Occipital lobe (tissue), 2 donors: ENCODE results near the gene CDH23. TPM values are rescaled to one million over a fixed set of nuclear protein-coding genes. Genes with fewer than 3 reads are reported as not detected.

Experiments used
- DNase-seq: peaks from one replicate; lab custom pipeline; 2025; lab: John Stamatoyannopoulos, UW
- total RNA-seq: library from RNA; depleted of rRNA; stranded (reverse); fragments of >200 nt; gene quantifications from one replicate; pipeline ENCODE4 v1.2.3, GENCODE V29; 2014

CDH23 gene
- total RNA-seq, 1 donor from 2014 or later, result 1.2 TPM

DNA sequence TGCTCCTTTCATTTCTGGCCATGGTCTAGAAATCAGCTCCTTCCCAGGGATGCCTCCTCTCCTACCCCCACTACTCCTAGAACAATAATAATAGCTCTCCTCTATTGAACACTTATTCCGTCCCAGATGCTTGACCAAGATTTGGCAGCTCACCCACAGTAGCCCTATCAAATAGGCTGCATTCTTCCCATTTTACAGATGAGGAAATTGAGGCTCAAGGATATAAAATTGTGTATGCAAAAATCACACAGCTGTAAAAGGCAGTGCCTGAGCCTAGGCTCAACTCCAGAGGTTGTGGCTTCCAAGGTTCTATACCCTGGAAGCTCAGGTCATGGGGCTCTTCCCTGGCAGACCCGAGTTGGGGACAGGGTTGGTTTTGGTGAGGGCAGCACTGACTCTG lies 240.6 kb downstream of the CDH23 start:
- no peak for DNase-seq

DNA sequence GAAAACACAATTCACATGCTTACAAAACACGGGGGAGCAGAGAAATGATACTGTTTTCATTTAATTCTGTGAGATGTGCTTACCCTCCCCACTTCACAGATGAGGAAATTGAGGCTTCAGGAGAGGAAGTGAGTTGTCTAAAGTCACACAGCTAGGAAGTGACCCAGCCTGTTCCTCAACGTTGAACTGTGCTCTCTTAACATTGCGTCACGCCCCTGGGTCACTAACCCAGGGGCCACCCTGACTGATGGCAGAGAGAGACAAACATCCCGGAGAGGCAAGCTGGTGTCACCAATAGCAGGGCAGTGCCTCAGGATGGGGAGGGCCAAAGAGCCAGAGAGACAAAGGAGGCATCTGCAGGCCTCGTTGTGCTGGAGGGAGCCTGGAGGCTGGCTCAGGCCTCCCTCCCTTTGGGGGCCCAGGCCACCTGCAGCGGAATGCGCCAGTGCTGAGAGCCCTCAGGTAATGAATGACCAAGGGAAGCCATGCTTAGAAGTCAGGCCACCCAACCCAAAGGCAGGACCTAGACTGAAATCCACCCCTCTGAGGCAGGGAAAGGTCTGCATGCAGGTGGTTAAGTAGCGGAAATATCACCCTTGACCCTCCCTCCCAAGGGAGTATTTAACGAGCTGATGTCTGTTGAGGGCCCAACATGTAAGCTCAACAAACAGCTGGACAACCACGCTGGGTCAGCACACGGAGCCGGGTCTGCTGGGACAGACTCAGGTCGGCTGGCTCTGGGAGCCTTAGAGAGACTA lies 241.5 kb downstream of the CDH23 start:
- DNase-seq, result no peak

DNA sequence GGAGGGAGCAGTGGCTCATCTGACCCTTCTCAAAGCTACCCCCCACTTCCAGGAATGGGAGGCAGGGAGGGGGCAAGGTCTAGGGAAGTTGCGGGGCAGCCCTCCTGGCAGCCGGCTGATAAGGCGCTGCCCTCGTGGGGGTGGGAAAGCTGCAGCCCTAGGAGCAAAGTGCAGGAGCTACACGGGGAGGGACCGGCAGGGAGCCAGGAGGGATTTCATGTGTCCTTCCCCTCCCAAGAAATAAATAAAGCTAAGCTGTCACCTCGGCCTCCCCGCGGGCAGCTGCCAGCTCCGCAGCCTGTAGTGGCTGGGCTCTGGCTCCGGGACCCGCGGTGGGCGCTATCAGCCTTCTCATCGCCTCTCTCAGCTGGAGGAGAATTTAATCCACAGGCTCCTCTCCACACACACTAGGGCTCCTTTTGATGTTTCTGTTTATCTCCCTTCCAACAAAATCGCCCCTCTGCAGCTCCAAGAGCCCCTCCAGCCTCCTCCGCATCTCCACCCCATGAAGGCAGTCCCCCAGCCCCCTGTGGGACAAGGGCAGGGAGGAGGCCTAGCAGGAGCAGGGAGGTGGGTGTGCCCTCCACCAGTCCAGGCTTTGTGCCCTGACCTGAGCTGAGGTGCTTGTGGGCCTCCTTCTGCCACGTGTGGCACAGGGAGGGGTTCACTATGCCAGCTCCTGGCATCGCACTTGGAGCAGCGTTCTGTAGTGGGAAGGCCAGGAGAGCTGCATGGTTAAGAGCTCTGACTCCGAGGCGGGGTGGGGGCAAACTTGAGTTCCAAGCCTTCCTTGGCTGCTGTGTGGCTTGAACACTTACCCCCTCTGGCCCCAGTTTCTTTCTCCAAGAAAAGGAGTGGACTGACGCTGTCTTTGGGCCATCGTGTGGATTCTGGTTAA lies 242.4 kb downstream of the CDH23 start:
- no peak for DNase-seq

DNA sequence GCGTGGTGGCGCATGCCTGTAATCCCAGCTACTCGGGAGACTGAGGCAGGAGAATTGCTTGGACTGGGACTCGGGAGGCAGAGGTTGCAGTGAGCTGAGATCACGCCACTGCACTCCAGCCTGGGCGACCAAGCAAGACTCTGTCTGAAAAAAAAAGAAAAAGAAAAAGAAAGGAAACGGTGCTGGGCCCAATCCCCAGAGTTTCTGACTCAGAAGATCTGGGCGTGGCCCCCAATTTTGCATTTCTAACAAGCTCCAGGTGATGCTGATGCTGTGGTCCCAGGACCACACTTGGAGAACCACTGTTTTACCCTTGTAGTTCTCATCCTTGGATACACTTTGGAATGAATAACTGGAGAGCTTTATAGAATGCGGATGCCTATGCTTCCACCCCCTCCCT lies 243.9 kb downstream of the CDH23 start:
- DNase-seq, result no peak

DNA sequence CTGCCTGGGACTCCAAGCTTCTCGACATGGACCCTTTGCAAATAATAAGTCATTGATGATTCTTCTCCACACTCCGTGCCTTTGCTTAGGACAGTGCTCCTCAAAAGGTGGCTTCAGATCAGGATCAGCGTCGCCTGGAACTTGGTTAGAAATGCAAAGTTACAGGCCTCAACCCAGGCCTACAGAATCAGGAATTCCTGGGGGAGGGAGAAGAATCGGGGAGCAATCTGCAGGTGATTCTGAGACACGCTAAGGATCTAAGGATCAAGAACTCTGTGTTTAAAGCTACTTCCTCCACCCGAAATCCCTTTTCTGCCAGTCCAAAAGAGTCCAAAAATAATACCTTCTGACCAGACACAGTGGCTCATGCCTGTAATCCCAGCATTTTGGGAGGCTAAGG lies 244.7 kb downstream of the CDH23 start:
- DNase-seq, result no peak

DNA sequence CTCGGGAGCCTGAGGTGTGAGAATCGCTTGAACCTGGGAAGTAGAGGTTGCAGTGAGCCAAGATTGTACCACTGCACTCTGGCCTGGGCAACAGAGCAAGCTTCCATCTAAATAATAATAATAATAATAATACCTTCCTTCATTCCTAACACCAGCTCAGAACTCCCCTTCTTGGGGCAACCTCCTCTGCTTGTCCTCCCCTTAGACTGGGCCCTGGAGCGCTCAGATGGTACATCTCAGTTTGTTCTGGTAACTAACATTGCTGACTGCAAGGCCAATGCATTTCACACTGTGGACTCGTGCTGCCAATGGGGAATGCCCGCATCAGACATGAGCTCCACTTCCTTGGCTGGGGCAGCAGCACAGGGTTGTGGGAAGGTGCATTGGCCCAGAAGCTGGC lies 245.3 kb downstream of the CDH23 start:
- DNase-seq, result no peak

DNA sequence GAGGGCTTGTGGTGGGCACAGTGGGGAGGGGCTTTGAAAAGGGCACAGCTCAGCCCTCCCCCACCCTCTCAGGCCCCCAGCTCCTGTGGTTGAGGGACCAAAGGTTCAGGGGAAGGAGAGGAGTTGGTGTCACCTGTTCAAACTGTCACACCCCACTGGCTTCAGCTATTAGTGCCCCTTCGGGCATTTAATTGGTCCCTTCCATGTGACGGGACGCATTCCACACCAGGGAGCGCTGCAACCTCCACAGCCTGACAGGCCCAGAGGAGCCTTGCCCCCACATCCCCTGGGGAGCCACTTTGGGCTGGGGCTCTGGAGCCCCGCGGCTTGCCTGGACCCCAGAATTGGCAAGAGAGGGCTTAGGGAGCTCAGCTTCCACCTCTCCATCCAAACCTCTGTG lies 247.2 kb downstream of the CDH23 start:
- no peak for DNase-seq

DNA sequence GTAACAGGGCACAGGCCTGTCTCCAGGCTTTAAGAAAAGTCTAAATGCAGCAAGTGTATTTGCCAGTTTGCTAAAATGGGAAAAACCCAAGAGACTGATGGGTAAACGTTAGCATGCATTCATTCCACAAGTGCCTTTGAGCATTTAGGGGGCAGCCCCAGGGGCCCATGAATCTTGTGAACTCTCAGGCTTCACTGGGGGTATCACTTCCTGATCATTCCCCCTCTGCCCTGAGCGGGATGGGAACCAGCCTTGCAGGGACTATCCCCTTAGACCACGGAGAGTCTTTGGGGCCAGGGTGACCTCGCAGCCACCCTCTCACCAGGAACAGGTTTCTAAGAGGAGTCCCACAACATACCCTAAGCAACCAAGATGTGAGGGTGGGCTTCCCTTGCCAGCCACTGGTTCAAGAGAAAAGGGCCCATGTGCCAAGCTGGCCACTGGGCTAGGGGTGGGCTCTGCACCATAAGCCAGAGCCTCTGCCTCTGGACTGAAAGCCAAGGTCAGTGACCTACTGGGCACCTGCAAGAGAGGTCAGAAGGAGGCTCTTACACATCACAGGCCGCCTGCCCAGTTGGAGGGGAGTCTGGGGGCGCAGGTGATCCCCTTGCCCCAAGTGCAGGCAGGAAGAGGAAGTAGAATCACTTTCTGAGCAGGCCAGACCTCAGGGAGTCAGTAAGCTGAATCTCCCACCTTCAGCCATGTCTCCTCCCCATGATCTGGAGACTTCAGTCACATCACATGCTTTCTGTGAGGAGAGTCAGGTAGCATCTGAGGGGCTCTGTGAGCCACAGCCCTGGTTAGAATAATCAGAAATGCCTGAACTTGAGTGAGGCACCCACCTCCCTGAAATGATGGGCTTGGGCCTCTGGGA lies 247.8 kb downstream of the CDH23 start:
- no peak for DNase-seq

DNA sequence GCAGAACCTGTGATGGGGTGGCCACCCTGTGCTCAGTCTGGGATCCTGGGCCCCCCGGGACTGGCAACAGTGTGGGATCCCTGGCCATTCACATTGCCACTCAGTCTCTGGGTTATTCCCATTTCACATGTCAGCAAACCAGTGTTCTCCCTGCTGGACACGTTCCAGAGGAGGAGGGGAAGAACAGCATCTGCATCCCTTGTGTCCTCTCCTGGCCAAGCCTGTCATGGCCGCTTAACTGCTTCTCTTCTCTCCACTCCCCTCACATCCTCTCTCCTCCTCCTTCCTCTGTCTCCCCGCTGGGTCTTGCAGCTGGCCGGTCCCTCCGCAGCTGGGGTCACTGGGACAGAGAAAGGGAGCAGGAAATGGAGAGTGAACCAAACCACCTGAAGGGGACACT lies 248.5 kb downstream of the CDH23 start:
- DNase-seq, result no peak

DNA sequence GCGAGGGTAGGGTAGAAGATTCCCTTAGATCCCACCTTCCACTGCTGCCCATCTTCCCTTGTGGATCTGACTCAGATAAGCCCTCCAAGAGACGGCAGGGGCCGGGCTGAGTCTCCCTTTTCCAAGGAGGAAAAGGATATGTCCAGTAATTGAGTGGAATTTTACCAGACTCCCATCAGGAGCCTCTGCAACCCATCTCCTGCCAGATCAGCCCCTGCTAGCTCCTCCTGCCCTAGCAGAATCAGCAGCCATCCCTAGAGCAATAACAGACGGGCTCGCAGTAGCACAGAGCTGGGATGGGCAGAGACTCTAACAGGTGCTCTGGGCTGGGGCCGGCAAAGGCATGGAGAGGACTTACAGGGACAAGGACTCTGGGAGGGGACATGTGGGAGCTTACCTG lies 249.3 kb downstream of the CDH23 start:
- DNase-seq, result no peak

DNA sequence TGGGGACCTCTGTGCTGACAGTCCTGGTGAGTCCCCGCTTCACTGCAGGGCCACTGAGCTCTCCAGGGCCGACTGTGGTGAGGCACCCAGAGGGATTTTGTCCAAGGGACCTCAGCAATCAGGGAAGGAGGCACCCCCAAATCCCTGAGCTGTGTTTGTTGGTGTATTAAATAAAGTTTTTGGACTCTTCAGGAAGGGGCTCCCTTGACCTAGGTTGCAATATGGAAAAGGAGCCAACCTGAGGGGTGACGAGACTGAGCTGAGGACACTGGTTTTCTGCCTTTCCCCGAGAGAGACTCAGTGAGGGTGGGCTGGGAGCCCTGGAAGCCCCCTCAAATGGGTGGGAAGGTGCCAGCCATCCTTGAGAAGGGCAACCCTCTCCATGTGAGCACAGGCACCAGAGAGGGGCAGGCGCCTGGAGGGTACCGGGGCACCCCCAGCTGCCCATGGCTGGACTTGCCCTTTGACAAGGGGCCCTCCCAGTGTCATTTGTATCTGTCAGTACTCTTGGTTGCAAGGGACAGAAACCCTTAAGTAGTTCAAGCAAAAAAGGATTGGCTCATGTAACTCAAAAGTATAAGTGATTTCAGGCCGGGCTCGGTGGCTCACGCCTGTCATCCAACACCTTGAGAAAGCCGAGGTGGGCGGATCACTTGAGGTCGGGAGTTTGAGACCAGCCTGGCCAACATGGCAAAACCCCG lies 250.0 kb downstream of the CDH23 start:
- no peak for DNase-seq

DNA sequence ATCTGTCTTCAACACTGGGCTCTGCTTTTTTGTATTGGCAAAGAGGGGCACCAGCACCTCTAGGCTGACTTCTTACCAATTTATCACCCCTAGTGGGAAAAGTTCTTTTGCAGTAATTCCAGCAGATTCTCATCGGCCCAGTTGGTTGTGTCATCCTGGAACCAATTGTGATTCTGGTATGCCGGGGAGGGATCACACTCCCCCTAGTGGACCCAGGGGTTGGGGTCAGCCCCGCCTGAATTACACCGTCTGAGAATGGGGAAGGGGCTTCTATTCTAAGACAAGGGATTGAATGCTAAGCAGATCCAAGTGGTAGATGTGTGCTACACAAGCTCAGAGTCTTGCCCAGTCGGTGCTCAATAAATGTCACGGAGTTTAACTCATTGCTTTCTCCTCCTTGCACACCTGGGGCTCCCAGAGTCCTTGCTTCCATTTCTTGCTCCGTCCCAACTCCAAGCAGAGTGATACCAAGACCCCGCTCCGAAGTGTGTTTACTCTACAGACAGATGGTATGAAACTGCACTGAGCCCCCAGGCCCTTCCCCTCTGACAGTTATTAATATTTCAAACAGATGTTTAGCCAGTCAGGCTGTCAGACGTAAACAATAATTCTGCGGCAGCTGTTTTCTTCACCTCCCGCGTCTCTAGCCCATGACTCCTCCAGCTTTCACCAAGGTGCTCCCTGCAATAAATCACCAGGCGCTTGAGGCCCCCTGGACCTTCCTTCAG lies 251.0 kb downstream of the CDH23 start:
- no peak for DNase-seq

DNA sequence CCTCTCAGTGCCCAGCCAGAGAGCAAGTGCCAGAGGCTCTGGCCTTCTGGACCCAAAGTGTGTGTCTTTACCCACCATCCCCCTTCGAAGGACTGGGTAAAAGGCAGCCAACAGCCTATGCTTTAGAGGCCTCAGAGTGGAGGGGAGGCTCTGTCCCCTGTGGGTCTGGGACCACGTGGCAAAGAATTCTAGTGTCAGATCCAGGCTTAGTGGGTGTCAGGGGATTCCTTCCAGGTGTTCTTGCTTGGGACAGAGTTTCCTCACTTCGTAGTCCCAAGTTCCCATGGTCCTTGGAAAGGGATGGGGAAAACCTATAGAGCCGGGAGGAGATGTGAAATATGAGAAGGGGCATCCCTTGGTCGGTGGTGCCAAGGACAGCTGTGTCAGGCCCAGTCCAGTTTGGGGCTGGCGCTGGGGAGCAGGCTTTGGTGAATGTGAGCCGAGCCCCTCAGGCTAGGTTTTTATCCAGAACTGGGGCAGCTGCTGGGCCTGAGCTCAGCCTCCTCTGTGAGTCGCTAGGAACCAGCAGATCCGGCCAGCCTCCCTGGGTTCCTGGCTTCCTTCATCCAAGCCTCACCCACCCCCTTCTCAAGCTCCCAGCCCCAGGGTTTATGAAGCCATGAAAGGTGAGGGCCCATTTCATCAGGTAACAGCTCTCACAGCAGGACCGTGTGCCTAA lies 251.7 kb downstream of the CDH23 start:
- DNase-seq, result no peak

DNA sequence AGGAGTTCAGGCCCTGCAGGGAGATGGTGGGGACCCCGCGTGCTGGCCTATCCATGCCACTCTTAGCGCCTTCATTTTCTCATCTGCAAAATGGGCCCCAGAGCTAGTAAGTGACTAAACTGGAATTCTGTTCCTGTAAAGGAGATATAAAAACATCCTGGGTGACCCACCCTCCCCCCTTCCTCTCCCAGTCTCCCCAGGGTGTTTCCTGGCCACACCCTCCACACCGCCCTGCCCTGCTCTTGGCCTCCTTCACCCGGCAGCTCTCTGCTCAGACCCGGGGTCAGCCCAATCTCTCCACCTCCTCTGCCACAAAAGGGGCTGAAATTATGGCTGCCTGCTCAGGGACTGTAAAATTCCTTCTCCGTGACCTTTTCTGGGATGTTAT lies 252.2 kb downstream of the CDH23 start:
- no peak for DNase-seq

DNA sequence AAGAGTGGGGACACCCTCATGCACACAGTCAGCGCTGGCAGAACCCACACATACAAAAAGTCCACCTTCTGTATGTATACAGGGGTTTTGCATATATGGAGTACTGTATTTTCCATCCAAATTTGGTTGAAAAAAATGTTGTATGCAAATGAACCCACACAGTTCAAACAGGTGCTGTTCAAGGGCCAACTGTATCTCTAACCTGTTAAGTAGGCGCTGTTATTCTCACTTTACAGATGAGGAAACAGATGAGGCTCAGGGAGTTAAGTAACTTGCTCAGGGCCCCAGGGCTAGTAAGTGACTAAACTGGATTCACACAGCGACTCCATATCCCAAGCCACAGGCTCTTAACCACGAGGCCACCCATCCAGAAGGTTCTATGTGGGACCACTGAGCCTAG lies 252.9 kb downstream of the CDH23 start:
- no peak for DNase-seq

DNA sequence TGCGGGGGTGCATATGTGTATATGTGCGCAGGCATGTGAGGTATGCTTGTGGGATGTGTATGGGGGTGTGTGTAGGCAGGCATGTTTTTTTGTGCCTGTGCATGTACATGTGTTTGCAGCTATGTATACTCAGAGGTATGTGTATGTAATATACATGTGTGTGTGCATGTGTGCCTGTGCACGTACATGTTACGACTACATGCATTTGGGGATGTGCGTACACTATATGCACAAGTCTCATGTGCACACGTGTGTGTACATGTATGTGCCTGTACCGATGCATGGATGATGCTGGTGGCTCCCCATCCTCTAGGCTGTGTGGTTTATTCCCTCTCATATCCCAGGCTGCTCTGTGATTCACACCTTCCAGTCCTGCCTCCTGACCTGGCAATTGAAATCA lies 253.7 kb downstream of the CDH23 start:
- no peak for DNase-seq

DNA sequence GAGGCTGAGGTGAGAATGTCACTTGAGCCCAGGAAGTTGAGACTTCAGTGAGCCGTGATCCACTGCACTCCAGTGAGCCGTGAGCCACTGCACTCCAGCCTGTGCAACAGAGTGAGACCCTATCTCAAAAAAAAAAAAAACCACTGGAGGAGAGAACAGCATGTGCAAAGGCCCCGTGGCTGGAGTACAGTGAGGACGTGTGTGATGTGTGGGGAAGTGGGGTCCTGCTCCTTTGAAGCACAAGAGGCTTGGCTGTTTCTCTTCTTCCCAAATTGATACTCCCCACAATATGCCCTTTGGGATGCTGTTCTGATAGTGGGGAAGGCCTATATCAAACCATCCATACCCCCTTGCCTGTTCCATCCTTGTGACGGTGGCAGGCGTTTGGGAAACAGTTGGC lies 254.7 kb downstream of the CDH23 start:
- DNase-seq, result no peak

DNA sequence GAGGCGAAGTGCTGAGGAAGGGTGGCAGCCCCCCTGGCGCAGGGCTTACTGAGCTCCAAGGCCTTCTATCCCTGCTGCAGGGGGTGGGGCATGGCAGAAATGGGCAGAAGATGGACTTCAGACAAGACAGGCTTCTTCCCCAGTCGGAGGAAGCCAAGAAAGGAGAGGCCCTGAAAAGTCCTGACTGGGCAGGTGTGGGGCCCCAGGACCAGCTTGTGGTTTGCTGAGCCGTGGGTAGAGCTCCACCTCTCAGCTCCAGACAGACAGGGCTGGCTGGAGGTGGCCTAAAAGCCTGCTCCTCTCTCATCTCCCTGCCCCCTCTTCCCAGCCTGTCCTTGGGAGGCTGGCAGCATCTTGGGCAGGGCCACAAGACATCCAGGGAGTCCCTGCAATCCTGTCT lies 255.2 kb downstream of the CDH23 start:
- DNase-seq, result no peak

DNA sequence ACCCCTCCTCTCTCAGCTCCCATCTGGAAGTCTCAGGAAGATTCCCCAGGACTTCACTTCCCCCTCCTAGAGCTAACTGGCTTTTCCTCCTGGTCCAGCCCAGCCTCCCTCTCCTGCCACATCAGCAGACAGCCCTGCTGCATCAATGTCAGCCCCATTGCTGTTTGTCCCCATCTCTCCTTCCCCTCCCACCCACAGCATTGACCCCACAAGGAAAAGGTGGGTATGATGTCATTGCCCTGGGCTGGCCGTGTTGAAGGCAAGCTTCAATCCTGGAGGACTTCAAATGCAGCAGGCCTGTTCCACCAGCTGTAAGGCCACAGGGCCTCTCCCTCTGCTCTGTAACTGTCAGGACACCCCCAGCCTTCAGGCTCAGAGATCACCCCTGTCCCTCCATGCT lies 256.3 kb downstream of the CDH23 start:
- DNase-seq, result no peak

DNA sequence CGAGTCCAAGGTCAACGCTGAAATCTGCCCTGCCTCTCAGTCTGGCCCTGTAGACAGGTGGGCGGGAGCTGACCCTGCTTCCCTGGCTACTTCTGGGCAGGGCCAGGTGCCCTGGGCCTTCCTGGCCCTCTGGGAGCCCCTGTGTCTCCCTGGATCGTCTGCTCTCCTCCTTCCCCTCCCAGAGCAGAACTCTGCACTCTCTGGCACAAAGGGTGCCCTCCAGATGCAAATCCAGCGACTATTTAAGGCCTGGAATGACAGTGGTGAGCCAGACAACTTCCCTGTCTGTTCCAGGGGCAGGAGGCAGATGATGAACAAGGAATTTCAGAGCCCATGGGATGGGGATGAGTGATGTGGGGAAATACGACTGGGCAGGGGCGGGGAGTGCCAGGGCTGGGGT lies 259.5 kb downstream of the CDH23 start:
- DNase-seq, result no peak
